ENCODE results near the gene TXNDC2.

TXNDC2 gene

DNA sequence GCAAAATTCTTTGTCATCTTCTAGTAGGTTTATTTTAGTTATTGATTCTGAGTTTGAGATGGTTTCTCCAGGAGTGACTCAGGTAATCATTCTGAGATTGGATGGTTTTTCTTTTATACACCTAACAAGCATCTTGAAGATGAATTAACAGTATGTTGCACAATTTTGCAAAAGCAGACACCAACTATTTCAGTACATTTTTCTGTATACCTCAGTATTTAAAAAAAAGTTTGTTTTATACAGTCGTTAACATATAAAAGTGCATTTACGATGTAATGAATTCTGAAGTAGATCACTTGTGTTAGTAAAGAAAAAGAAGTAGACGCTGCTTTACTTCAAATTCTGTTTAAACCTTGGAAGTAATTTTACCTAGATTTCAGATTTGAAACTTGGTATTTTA is 31.0 kb downstream of the TXNDC2 start:
- TF ChIP-seq, protein P1, sequence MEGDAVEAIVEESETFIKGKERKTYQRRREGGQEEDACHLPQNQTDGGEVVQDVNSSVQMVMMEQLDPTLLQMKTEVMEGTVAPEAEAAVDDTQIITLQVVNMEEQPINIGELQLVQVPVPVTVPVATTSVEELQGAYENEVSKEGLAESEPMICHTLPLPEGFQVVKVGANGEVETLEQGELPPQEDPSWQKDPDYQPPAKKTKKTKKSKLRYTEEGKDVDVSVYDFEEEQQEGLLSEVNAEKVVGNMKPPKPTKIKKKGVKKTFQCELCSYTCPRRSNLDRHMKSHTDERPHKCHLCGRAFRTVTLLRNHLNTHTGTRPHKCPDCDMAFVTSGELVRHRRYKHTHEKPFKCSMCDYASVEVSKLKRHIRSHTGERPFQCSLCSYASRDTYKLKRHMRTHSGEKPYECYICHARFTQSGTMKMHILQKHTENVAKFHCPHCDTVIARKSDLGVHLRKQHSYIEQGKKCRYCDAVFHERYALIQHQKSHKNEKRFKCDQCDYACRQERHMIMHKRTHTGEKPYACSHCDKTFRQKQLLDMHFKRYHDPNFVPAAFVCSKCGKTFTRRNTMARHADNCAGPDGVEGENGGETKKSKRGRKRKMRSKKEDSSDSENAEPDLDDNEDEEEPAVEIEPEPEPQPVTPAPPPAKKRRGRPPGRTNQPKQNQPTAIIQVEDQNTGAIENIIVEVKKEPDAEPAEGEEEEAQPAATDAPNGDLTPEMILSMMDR (IDR thresholded peaks at IDR 0.05; ENCODE audit: low read depth, low read length): no peak
- H3K9me3 ChIP-seq (ENCODE audit: severe bottlenecking): peaks cover 3% of the 10 kb centered on the region
- H3K27ac ChIP-seq: no peak overlapping the region
- no peaks in the 10 kb centered on the region for H3K27me3 ChIP-seq (ENCODE audit: insufficient read depth, low read depth, severe bottlenecking)
- DNase-seq: no peak
- no peak overlapping the region for H3K4me3 ChIP-seq (ENCODE audit: low read depth, low read length)
- H3K36me3 ChIP-seq: peaks cover 2% of the 10 kb centered on the region; the same call in 1 of the 2 replicates

DNA sequence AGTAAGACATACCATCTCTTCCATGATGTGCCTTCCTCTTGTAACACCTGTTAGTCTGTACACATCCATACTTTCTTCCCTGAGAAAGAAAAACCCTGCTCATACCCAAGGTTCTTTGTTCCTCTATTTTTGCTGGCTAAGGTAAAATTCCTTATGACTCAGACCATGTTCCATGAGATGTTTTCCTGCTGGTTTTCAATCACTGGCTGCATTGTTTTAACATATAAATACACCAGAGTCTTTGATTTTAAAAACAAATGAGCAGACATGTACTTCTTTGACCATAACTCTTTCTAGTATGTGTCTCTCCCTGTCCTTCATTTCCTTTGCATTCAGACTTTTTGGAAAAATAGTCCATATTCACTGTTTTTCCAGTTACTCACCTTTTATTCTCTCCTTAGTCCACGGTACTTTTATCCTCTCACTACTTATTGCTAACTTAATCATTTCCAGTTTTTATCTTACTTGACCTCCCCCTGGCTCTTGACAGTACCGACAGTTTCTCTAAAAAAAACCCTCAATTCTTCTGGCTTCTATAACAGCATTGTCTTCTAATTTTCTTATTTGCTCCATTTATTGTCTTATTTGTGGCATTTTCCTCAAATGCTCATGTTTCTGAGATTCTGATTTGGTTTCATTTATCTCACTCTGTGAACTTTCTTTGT is 32.4 kb downstream of the TXNDC2 start:
- TF ChIP-seq, protein P1 (IDR thresholded peaks at IDR 0.05; ENCODE audit: low read depth, low read length): no peak
- H3K27ac ChIP-seq: no peak overlapping the region
- H3K36me3 ChIP-seq: peaks cover 2% of the 10 kb centered on the region; the same call in 1 of the 2 replicates
- H3K9me3 ChIP-seq (ENCODE audit: severe bottlenecking): no peaks in the 10 kb centered on the region
- no peaks in the 10 kb centered on the region for H3K27me3 ChIP-seq (ENCODE audit: insufficient read depth, low read depth, severe bottlenecking)
- no peak overlapping the region for H3K4me3 ChIP-seq (ENCODE audit: low read depth, low read length)
- DNase-seq: no peak

DNA sequence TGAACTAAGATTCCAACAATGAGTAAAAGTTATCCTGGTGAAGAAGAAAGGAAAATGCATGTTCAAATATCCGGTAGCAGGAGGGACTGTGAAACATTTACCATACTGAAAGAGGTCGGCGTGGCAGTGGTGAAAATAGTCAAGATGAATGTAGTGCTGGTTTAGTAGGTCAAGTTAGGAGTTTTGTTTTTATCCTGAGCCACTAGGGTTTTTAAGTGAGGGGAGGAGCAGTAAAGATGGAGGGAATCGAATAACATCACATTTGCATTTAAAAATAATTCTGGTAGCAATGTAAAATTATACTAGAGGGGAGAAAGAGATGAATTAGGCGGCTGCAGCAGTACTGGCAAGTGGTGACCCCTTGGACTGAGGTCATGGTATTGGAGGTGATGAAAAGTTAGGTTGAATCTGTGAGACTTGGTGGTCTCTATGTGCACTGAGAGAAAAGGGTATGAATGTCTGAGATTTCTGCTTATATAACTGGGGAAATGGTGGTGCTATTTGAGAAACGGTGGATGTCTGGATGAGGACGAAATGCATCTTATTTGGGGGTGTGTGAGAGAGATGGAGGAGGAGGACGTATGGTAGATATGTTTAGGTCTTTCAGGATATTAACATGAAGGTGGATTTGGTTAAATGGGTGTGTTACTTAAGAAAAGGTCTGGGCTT is 33.9 kb downstream of the TXNDC2 start:
- H3K27ac ChIP-seq: no peak overlapping the region
- no peak overlapping the region for H3K4me3 ChIP-seq (ENCODE audit: low read depth, low read length)
- no peaks in the 10 kb centered on the region for H3K9me3 ChIP-seq (ENCODE audit: severe bottlenecking)
- no peak for DNase-seq
- no peaks in the 10 kb centered on the region for H3K36me3 ChIP-seq
- H3K27me3 ChIP-seq (ENCODE audit: insufficient read depth, low read depth, severe bottlenecking): no peaks in the 10 kb centered on the region
- TF ChIP-seq, protein P1 (IDR thresholded peaks at IDR 0.05; ENCODE audit: low read depth, low read length): no peak

DNA sequence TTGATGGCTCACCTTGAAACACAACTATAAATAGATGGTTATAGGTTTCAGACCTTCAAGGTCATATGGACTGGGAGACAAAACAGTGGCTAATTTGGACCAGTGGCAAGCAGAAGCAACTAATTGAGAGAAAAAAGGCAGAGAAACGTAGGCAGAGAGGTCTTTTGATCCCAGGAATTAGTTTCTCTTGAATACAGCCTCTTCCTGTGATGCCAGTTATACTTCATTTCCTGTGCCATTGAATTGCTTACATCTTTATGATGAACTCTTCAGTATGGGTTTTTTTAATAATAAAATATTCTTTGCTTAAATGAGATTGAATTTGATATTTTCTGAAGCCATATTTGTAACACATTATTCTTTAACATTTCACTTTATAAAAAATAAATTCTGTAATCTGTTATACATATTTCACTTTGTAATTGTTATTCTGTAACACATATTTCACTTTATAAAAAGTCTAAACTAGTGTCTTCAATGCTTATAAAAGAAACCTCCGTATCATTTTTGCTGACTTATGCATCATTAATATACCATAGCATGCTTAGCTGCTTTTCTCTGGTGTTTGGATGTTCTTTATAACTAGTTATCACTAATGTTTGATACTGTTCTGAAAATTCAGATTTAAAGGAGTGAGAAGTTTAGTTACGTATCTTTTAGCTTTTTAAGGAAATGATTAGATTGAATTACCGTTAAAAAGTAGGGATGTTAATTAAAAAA is 37.0 kb downstream of the TXNDC2 start:
- no peak overlapping the region for H3K27ac ChIP-seq

DNA sequence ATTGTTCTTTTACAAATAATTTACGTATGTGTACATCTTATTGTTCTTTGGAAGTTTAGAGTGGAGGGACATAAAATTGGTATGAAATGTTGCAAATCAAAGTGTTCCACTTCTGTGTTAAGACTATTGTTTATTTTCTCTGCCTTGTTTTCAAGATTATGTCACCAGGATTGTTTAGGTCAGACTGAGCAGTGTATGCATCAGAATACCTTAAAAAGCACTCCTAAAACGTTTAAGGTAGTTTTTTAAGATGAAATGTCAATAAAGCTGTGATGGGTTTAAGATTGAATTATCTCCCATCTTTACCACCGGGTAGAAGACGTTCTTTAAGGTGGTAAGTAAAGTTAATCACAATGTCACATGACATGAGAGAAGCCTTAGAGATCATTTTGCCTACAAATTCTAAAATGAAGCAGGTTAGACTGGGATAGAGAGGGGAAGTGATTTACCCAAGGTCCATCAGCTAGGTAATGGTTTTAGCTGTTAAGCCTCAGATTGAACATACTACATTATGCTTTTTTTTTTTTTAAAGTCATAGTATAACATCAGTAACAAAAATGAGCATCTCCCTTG is 38.7 kb downstream of the TXNDC2 start:
- no peaks in the 10 kb centered on the region for H3K9me3 ChIP-seq (ENCODE audit: severe bottlenecking)
- no peak for DNase-seq
- TF ChIP-seq, protein P1 (IDR thresholded peaks at IDR 0.05; ENCODE audit: low read depth, low read length): no peak
- no peaks in the 10 kb centered on the region for H3K27me3 ChIP-seq (ENCODE audit: insufficient read depth, low read depth, severe bottlenecking)
- H3K36me3 ChIP-seq: no peaks in the 10 kb centered on the region
- no peak overlapping the region for H3K4me3 ChIP-seq (ENCODE audit: low read depth, low read length)
- no peak overlapping the region for H3K27ac ChIP-seq

More for the DNA sequence above, 37.0 kb downstream of the TXNDC2 start:
- Histone ChIP-seq H3K9me3 (ENCODE audit: severe bottlenecking) (no peaks in the 10 kb centered on the region), H3K36me3 (no peaks in the 10 kb centered on the region), H3K4me3 (ENCODE audit: low read depth, low read length) (no peak overlapping the region), H3K27me3 (ENCODE audit: insufficient read depth, low read depth, severe bottlenecking) (no peaks in the 10 kb centered on the region)
- TF ChIP-seq, protein P1 (IDR thresholded peaks at IDR 0.05; ENCODE audit: low read depth, low read length): no peak
- no peak for DNase-seq
